Nephron (organoid): ENCODE data around the gene B4GALT6.

ENCODE experiments used
- H3K27ac Mint-ChIP-seq, 3 experiments: 2 replicates each; pipeline ENCODE4 v1.8.0; 2020; ENCODE audit warnings: mixed read lengths in 3 of 3, mild to moderate bottlenecking in 2 of 3, moderate library complexity in 1 of 3
- H3K27me3 Mint-ChIP-seq: 2 replicates; pipeline ENCODE4 v1.8.0; 2021; ENCODE audit warnings: low read depth, mild to moderate bottlenecking, moderate library complexity, mixed read lengths
- H3K36me3 Mint-ChIP-seq: 2 replicates; pipeline ENCODE4 v1.8.0; 2020; ENCODE audit warnings: low read depth, mixed read lengths
- H3K4me1 Mint-ChIP-seq: 2 replicates; pipeline ENCODE4 v1.8.0; 2020; ENCODE audit warnings: mixed read lengths
- H3K4me3 Mint-ChIP-seq, 3 experiments: 2 replicates each; pipeline ENCODE4 v1.8.0; 2020; ENCODE audit warnings: mild to moderate bottlenecking in 3 of 3, mixed read lengths in 3 of 3, moderate library complexity in 2 of 3
- H3K9me3 Mint-ChIP-seq: 2 replicates; pipeline ENCODE4 v1.8.0; 2020; ENCODE audit warnings: mixed read lengths
- TF ChIP-seq, protein P1 (sequence below), 3 experiments: fragments of 200-600 bp; sonication (generic); IDR thresholded peaks; one replicate each; pipeline ENCODE4 v1.5.0; 2021; ENCODE audit warnings: antibody characterized with exemption in 3 of 3; ENCODE audit not compliant: unreplicated experiment in 3 of 3

B4GALT6 gene

DNA sequence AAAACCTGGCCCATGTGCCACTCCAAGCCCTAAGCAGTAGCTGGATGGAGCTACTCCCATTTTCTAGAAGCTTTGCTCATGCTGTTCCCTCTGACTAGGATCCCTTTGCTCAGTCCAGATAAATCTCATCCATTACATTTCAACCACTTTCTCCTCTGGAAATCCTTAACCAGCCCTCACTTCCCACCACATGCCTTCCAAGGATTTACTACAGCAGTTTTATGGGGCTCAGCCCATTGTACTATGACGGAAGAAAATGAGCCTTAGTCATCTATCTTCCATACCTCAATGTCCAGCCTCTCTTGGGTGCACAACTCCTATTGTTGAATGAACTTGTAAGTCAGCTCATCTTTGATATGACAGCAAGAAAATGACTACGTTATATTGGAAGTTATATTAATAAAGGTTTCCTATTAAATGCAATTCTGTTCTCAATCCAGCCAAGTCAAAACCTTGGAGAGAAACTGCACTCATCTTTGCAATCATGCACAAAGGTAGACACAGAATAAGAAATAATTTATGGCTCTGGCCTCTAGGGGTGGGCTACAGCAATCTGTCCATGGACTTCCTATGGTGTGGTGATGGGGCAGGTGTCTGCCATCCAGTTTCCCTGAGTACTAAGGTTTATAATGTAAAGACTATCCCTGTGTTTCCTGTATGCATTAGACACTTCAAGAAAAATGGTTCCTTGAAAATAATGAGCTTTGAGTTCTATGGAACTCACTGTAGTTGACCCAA is 3.4 kb downstream of the B4GALT6 start:
- peaks cover 15% of the 10 kb centered on the region for H3K4me1 Mint-ChIP-seq
- no peaks in the 10 kb centered on the region for H3K36me3 Mint-ChIP-seq
- TF ChIP-seq, protein P1, sequence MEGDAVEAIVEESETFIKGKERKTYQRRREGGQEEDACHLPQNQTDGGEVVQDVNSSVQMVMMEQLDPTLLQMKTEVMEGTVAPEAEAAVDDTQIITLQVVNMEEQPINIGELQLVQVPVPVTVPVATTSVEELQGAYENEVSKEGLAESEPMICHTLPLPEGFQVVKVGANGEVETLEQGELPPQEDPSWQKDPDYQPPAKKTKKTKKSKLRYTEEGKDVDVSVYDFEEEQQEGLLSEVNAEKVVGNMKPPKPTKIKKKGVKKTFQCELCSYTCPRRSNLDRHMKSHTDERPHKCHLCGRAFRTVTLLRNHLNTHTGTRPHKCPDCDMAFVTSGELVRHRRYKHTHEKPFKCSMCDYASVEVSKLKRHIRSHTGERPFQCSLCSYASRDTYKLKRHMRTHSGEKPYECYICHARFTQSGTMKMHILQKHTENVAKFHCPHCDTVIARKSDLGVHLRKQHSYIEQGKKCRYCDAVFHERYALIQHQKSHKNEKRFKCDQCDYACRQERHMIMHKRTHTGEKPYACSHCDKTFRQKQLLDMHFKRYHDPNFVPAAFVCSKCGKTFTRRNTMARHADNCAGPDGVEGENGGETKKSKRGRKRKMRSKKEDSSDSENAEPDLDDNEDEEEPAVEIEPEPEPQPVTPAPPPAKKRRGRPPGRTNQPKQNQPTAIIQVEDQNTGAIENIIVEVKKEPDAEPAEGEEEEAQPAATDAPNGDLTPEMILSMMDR (IDR thresholded peaks at IDR 0.05; ENCODE audit: unreplicated experiment in 3 of 3): peak in 2 of 3 experiments; percentile 13 to 15
- no peaks in the 10 kb centered on the region for H3K9me3 Mint-ChIP-seq
- H3K4me3 Mint-ChIP-seq: peak overlapping the region in 2 of 3 experiments; percentile 2 to 35
- H3K27ac Mint-ChIP-seq: no peak overlapping the region
- H3K27me3 Mint-ChIP-seq: peaks cover 4% of the 10 kb centered on the region

DNA sequence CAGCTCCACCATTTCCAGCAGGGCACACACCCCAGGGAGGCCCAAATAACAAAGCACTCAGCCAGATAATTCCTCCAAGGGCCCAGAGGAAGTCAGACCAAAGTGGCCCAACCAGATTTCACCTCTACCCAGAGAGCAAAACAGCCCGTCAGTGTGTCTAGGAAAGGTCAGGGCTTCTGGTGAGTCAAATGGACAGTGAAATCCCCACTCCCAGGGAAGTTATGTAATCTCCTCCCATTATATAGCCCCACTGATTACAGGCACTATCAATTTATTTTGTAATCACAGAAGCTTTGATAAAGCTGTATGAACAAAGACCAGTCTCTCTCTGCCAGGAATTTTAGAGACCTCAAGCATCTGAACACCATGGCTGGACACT is 4.0 kb downstream of the B4GALT6 start:
- no peaks in the 10 kb centered on the region for H3K36me3 Mint-ChIP-seq
- H3K4me1 Mint-ChIP-seq: peaks cover 15% of the 10 kb centered on the region
- peaks cover 4% of the 10 kb centered on the region for H3K27me3 Mint-ChIP-seq
- no peak overlapping the region for H3K27ac Mint-ChIP-seq
- H3K4me3 Mint-ChIP-seq: no peak overlapping the region
- TF ChIP-seq, protein P1 (IDR thresholded peaks at IDR 0.05; ENCODE audit: unreplicated experiment in 3 of 3): no peak
- H3K9me3 Mint-ChIP-seq: no peaks in the 10 kb centered on the region

DNA sequence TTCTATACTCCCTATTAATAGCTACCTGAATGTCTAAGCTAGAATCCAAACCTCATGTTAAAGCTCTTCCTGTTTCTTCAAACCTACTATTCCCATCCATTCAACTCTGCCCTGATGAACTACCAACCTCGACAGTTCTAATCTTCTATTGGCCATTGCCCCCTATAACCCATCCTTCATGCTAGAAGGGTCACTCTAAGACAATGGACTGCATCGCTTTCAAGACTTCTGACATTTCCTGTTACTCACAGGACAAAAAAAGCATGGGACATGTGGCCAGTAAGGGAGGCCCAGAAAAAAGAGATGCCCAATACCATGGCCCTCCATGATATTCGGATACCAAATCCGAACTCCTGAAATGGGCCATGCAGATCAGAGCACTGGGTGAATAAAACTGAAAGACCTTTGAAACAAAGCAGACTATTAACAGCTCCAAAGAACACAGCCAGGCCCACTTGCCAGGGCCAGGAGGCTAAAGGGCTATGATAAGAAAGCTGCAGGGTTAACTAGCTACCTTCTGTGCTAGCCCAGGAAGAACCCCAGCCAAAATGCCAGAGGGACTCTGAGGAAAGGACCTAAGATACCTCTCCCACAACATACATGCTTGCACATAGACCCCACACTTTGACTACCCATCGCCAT is 4.5 kb downstream of the B4GALT6 start:
- Mint-ChIP-seq H3K36me3 (no peaks in the 10 kb centered on the region), H3K27me3 (peaks cover 4% of the 10 kb centered on the region), H3K4me1 (peaks cover 15% of the 10 kb centered on the region), H3K4me3 (no peak overlapping the region), H3K9me3 (no peaks in the 10 kb centered on the region), H3K27ac (no peak overlapping the region)
- TF ChIP-seq, protein P1 (IDR thresholded peaks at IDR 0.05; ENCODE audit: unreplicated experiment in 3 of 3): no peak

DNA sequence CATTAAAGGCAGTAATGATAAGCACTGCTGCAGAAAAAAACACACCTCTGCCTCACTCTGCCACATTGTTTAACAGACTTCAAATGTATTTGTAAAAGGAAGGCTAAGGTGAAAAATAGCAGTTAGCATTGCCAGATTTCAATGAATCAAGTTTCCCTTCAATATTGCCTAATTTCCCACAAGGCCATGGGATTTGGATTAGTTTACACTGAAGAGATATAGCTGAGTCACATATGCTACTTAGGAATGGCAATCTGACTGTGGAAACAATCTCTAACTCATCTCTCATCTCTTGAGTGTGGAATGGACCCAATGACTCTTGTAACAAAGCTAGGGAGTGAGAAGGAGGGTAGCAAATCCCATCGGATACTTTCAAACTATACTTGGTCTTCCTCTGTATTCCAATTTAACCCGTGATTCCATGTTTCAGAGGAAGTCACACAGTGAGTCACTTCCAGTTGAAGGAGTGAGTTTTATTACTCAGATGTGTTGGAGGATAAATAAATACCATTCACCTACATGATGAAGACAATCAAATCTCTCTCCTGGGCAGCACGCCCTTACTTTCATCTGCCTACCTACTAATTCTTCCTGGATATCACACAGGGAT is 5.1 kb downstream of the B4GALT6 start:
- H3K27ac Mint-ChIP-seq: no peak overlapping the region
- peaks cover 14% of the 10 kb centered on the region for H3K4me1 Mint-ChIP-seq
- H3K36me3 Mint-ChIP-seq: no peaks in the 10 kb centered on the region
- H3K27me3 Mint-ChIP-seq: peaks cover 4% of the 10 kb centered on the region
- no peaks in the 10 kb centered on the region for H3K9me3 Mint-ChIP-seq
- TF ChIP-seq, protein P1 (IDR thresholded peaks at IDR 0.05; ENCODE audit: unreplicated experiment in 3 of 3): no peak
- no peak overlapping the region for H3K4me3 Mint-ChIP-seq

DNA sequence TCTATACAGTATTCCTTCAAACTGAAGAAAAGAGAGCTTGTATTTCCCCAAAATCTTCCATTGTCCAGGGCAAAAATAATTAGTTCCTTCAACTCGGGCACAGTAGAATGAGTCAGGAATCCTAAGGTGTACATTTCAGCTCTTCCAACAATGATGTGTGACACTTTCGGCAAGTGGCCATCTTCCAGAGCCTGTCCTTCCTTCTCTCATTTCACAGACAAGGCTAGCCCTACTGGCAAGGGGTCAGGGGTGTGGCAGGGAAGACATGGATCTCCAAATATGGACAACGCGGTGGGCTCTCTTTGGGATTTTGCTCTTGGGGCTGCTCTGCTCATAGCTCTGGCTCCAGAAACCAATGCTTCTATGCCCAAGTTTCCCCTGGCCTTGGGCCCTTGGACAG is 6.0 kb downstream of the B4GALT6 start:
- no peak overlapping the region for H3K27ac Mint-ChIP-seq
- H3K27me3 Mint-ChIP-seq: peaks cover 4% of the 10 kb centered on the region
- no peak overlapping the region for H3K4me3 Mint-ChIP-seq
- no peaks in the 10 kb centered on the region for H3K9me3 Mint-ChIP-seq
- TF ChIP-seq, protein P1 (IDR thresholded peaks at IDR 0.05; ENCODE audit: unreplicated experiment in 3 of 3): no peak
- peaks cover 6% of the 10 kb centered on the region for H3K4me1 Mint-ChIP-seq
- no peaks in the 10 kb centered on the region for H3K36me3 Mint-ChIP-seq
